GM21825 (cell line): ENCODE results near the gene CASZ1.

ENCODE experiments used
- ATAC-seq: cut with Tn5 transposase; IDR thresholded peaks from one replicate; pipeline ENCODE4 v1.9.1; 2021; ENCODE audit warnings: mild to moderate bottlenecking, moderate library complexity; ENCODE audit not compliant: unreplicated experiment

Gene CASZ1

DNA sequence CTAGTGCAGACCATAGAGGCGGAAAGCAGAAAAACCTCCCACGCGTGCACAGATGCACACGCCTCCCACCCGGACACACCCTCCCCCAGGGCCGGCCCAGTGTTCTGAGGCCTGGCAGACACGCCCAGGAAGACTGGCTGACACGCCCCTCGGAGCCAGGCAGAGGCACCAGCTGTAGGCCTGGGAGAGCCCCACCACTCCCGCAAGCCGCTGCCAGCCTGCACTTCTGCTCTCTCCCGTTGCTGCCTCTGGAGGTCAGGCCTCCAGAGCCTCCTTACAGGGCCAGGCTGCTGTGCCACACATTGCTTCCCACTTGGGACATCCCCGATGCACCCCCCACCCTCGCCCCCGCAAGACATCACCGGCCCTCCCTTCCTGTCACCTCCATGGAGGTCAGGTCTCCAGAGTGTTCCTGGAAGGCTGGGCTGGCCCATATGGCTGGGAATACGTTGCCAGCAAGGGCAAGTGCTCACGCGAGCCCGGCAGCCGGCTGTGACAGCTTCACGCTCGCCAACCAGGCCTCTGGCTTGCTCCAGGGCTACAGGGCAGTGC is 40.4 kb downstream of the CASZ1 start:
- no peak for ATAC-seq

DNA sequence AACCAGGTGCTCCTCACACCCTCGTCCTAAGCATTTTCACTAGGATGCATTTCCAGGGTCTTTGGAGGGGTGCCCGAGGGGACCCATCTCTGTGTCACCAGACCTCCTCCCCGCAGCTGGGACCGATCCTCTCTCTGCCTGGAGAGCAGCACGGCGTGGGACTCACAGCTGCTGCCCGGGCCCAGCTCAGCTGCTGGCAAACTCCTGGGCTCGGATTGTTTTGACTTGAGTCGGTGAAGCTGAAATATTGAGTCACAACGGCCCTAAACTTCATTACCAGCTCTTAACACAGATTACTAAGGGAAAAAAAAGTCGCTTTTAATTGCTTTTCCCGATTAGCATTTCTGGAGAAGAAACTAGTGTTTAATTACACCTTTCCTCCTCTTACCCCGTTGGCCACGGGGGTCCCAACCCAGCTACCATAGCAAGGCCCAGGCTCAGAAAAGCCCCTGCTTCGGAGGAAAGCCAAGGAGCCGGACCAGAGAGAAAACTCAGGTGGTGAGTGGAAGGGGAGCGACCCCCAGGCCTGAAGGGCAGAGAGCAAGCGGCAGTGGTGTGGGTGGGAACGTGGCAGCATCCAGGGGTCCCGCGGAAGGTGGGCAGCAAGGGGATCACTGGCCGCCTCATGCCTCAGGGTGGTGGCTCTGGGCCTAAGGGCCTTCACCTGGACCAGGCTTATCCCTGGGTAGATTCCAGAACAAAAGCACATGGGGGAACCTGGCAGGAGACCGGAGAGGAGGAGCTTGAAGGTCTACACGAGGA is 41.7 kb downstream of the CASZ1 start:
- no peak for ATAC-seq

DNA sequence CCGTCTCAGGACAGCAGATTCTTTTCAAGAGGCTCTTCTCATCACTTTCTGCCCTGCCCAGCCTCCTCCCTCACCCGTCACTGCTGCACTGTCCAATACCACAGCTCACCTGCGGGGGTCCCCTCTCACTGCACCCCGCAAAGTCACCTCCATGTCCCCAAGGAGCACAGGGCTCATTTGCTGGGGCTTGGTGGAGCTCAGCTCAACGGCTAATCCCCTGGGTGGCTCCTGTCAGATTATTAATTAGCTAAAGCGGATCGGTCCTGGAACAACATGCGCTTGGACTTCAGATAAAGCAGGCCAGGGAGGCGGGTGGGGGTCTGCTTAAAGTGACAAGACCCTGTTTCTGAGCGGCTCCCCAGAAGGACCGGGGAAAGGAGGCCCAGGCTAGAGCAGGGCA is 43.1 kb downstream of the CASZ1 start:
- ATAC-seq: no peak

DNA sequence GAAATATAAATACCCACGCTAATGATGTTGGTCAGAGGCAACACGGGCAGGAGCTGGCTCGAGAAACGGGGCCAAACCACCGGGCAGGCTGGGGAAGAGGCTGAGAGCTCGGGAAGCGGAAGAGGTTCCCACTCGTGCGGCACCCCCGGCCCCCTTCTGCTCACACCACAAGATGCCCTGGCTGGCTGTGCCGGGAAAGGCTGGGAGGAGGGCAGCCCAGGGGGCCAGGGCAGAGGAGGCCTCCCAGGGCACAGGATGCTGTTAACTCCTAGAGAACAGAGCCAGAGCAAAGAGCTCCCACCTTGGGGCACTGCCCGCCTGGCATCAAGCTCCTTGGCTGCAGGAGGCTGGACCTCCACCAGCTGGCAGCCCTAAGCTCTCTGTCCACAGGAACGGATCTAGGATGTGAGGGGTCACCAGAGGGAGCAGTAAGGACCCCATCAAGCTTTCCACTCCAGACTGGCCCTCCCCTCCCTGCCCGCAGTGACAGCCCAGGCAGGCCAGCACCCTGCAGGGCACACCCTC is 44.8 kb downstream of the CASZ1 start:
- no peak for ATAC-seq

DNA sequence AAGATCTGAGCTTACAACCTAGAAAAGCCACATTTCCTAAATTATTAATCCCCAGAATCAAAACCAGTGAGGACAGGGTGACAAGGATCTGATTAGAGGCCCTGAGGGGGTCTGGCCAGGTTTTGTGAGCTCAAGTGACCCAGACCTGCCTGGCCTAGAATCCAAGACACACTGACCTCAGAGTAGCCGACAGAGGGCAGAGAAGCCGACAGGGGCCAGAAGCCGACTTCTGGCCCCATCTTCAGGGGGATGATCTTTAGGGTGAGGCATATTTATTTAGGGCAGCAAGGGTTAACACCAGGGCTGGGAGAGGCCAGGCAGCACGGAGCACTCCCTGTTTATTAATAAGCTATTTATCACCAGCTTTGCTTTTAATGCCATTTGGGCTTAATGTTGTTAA is 45.3 kb downstream of the CASZ1 start:
- no peak for ATAC-seq

DNA sequence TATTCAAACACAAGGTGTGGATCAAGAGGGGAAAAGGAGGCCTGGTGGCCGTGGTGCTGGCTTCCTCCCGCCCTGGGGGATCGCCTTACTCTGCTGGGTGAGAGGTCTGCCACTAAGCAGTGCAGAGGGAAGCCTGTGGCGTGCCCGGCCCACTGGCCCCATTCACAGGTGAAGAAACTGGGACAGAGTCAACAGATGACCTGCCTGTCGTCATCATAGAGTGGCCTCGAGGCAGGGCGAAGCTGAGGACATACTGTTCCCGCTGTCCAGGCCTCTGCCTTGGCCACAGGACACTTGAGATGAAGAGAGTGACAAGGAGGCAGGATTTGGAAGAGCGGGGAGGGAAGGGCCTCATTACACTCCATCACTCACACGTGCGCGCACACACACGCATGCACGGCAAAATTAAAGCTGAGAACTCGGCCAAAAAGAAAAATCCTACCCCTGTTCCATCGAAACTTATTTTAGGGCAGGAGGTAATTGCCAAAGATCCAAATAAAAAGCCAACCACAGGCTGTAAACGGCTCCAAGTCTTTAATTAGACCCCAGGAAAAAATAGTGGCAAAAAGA is 50.5 kb downstream of the CASZ1 start:
- ATAC-seq: no peak

DNA sequence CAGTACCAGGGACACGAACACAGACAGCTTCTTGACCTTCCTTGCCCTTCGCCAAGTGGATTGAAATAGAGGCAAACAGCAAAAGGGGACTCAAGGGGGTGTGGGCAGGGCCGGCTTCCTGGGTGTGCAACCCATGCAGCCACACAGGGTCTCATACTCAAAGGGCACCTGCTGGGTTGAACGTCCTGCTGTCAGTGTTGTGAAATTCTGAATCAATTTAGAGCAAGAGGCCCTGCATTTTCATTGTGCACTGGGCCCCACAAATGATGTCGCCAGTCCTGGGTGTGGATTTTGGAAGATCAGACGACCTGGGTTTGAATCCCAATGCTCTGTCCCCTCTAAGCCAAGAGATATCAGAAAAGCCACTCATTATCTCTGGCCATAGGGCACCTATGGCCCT is 51.1 kb downstream of the CASZ1 start:
- no peak for ATAC-seq

DNA sequence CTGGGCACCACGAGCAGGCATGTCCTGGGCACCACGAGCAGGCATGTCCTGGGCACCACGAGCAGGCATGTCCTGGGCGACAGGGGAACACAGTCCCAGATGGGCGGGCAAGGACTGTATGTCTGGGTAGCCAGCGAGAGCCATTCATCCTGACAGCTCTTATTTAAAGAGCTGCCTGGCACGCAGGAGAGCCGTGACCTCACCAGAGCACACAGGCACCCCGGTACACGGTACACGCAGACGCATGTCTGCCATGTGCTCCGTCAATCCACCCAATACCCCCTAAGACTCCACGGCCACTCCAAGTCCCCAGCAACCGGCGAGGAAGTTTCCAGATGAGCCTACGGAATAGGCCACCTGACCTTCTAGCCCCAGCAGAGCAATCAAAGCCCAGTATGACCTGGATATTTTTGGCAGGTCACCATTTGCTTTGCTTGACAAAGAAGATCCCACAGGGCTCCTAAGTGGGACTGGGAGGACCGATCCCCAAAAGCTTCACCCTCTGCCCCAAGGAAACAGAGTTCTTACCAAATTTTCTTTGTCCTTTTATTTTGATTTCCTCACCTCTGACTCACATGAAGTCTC is 51.7 kb downstream of the CASZ1 start:
- ATAC-seq: no peak

DNA sequence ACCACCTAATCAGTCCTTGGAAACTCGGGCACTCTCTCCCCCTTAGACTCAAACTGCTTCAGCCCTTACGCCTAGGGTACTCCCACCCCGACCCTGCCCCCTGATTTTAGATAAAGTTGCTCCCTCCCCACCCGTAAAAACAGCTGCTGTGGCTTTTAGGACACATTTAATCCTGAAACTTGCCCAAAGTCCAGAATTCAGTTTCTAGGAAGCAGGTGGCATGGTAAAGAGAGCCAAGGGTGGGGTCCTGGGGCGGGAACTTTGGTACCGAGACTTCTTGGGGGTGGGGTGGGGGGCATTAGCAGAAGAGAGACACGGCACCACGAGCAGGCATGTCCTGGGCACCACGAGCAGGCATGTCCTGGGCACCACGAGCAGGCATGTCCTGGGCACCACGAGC is 52.4 kb downstream of the CASZ1 start:
- no peak for ATAC-seq

DNA sequence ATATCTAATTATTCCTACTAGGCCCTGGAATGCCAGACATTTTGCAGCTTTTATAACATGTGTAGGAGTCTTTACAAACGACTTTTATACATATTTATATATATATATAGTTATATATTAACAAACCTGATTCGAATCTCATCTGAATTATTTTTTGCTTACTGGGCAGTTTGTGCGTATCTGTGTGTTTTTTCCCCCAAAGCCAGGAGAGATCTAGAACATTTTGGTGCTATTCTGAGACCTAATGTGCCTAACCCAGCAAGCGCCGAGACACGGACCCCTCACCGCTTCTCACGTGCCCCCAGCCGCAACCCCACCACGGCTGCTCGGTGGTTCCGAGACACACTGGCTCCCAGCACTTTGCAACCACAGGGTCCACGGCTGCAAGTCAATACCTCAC is 54.8 kb downstream of the CASZ1 start:
- ATAC-seq: no peak

DNA sequence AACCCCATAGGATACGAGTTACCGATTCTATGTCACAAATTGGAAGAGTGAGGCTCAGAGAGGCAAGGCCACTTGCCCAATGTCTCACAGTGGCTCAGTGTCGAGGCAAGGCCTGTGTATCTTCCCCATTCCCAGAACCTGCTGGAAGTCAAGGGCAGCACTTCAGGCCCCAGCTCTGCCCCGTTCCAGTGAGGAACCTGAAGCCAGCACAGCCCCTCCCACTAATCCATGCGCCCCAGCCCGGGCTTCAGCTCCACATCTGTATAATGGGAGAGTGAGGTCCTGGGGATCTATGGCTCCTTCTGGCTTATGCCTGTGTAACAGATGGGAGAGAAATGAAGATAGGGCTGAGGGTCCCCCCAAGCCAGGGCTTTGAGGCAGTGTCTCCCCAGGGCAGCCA is 56.3 kb downstream of the CASZ1 start:
- no peak for ATAC-seq

DNA sequence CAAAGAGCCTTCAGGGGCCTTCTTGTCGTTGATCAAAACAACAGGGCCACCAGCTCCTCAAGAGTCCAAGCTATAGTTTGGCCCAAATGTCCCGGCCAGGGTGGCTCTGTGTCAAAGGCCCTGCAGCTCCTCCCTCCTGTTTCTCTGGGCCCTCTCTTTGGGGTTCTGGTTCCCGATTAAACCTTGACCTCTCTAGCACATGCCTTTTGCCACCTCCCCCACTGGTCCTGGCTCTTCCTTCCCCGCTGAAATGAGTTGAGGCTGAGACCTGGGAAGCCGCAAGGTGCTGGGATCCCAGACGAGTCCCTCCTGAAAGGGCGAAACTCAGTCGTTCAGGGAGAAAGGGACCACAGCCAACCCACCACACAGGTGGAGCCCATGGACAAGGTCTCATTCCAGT is 56.9 kb downstream of the CASZ1 start:
- ATAC-seq: no peak

DNA sequence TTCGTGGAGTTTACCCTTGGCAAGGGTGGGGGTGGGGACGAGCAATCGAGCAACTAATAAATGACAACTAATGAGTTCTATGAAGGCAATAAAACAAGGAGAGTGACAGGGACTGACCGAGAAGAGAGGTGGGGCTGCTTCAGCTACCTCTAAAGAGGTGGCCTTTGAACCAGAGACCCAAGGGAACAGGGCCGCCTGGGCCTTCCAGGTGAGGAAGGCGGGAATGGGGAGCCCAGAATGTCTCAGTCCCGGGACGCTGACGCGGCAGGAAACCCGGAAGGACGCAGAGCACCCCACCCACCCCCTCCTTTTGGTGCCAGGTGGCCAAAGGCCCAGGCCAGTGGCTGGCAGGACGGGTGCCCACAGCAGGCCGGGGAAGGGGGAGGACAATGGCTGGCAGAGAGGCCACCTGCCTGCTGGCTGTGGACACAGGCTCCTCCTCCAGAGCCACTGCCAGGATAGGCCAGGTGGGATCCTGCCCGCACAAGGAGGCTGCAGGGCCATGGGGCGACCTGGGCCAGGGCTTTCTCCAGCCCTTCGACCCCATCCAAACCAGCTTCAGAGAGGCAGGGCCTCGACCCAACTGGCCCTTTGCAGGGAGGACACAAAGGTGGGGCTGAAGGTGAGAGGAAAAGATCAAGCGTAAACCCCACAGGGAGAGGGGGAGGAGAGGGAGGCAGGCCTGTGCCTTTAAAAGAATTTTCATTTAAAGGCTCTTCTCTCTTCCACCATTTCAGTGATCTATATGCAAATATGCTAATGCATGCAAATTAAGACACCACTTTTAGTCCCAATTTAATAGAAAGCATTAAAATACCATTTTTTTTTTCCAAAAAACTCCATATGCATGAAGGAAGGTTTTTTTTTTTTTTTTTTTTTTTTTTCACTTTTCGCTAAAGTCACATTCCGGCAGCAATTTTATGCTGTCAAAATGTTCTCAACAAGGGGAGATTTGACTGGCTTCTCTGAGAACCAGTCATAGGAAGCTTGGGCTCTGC is 58.1 kb downstream of the CASZ1 start:
- no peak for ATAC-seq

DNA sequence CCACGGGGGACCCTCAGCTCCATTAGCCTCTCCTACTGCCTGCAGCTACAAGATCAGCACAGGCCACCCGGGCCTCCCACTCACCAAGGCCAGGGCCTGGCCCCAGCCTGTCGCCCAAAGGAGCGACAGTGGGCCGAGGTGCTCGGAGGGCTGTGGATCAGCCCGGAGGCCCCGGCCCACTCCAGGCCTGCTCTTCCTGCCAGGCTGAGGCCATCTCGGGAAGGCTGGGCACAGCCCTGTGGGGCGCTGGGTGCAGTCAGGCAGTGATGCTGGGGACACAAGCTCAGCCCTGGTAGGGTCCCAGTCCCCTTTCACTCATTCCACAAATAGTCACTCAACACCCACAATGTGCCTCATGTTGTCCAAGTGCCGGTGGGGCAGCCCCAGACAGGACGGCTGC is 58.8 kb downstream of the CASZ1 start:
- no peak for ATAC-seq

DNA sequence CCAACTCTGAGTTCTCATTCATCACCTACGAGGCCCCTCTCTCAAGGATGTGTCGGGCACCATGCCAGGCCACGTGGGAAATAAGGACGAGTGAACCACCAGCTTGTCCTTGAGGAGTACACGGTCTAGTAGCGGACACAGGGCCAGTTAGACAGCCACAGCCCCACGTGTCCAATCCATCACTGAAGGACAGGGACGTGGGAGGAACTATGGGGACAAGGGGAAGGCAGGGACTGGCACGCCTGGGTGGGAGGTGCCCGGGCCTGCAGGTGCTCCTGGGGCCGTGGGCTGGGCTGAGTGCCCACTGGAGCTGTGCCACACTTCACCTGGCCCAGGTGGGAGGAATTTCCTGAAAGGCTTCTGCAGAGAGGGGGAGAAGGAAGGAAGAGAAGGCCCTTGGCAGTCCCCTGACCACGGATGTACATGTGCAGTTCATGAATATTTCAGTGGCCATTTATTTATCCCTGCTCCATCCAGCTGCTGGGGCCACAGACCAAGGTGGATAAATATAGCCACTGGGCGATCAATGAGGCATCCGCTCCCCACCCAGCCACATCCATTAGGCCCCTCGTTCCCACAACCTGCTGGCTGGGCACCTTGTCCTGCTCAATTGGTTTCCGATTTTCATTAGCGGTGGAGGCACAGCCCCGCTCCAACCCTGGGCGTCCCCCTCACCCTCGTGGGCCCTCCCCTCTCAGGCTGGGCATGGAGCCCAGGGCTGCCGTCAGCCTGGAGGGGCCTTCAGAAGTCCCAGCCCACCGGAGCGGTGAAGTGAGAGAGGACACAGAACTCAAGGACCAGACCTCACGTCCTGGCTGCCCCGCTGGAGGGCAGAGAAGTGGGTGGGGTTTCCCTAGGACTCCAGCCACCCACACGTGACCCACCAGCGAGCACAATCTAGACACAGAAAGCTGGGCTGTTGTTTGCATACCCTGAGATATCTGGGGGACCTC is 59.5 kb downstream of the CASZ1 start:
- no peak for ATAC-seq

DNA sequence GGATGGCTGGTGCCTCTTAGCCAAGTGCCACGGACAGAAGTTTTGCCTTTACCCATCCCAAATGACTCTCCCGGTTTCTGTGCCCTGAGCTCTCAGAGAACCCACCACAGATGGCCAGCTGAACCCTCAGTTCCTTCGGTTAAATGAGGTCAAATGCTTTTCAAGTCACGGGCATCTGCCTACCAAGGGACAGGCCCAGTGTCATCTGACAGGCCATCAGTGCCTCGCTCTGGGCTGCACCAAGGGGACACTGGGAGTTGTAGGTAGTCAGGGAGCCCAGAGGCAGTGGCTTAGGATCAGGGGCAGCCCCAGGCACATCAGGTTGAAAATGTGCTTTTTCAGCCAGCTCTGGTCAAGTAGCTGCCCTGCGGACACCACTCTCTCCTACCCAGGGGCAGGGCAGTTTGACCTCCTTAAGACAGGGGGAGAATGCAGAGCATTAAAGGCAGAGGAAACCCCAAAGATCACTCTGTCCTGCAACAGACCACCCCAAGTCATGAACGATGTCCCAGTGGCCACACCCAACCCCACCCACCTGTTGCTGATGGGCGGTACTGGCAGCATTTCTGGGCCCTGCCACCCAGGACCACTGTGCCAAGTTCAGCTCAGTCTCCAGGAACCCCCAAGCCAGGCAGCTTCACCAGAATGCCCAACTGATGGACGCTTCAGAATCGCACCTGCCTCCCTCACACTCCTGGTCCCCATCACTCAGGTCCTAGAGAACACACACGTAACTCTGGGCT is 60.7 kb downstream of the CASZ1 start:
- no peak for ATAC-seq

DNA sequence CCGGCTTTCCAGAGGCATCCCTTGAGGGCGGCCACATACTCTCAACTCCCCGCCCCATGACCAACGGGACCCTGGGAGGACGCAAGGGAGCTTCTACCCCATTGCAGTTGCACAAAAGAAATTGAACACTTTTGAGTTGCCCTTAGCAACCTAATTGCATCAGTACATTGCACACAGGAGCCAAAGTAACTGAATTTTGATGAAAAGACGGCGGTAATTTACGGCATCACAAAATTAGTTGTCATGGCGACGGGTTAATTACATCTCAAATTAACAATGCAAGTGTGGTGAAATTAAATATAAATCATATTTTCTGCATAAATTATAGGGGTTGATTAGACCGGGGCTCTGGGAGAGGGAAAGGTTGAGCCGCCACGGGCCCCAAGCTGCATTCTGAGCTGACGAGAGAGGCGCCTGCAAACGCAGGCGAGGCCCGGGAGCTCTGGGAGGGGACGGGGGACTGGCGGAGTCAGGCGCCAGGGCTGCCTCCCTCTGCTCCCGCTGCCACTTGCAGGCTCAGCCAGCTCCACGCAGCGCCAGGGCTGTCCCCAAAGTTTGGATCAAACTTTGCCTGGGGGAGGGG is 61.4 kb downstream of the CASZ1 start:
- ATAC-seq: no peak

DNA sequence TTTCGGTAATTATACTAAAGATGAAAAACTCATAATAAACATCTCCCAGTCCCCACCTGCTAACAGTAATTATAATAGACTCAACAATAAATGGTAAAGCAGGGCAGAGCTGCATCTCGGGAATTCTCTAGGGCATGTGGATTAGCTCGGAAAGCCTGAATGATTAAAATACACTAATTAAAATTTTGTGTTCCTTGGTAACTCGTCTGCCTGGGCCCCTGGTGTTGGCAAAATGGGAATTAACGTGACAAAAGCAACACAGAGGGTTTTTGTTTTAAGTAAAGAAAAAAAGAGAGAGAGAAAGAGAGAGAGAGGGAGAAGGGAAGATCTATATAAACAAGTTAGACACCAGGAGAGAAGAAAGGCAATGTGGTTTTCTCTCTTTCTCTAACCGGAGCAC is 62.1 kb downstream of the CASZ1 start:
- no peak for ATAC-seq
